HG02840 (cell line): ENCODE data around the gene CIRBP.
A peak's percentile ranks its signal among the peaks of the same experiment; 100 is the strongest.

Experiments
- ATAC-seq: cut with Tn5 transposase; IDR thresholded peaks from one replicate; pipeline ENCODE4 v1.9.1; 2021; ENCODE audit warnings: mild to moderate bottlenecking, moderate library complexity, moderate number of reproducible peaks; ENCODE audit not compliant: unreplicated experiment, low FRiP score

CIRBP gene

DNA sequence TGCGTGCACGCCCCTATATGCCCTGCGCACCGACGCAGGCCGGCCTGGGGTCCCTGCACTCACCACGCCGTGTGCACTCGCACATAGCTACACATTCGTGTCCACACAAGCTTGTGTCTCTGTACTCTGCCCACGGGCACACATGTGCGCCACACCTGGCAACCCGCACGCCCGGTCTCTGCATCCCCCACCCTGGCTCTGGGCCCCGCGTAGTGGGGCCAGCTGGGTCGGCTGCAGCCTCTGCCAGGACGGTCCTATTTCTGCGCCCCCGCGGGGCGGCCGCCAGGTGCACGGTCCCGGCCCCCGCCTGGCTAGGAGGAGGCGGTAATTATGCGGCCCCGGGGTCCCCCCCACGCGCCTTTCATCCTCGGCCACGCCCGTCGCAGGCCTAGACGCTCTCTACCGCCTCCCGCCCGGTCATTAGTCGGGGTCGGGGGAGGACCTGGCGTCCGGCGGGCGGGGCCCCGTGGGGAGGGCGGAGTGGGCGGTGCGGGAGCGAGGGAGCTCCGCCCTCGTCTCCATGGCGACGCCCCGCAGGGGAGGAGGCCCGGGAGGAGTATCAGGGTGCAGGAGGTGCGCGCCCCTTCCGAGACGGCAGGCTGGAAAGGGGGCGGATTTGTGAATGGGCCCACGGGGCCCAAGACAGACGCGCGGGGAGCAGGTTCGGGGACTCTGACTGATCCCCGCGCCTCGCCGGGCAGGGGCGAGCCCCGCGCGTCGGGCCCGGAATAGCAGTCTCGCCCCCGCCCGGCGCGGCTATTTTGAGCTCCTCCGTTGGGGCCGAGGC is 2.8 kb upstream of the CIRBP start:
- ATAC-seq = peak; percentile 25

DNA sequence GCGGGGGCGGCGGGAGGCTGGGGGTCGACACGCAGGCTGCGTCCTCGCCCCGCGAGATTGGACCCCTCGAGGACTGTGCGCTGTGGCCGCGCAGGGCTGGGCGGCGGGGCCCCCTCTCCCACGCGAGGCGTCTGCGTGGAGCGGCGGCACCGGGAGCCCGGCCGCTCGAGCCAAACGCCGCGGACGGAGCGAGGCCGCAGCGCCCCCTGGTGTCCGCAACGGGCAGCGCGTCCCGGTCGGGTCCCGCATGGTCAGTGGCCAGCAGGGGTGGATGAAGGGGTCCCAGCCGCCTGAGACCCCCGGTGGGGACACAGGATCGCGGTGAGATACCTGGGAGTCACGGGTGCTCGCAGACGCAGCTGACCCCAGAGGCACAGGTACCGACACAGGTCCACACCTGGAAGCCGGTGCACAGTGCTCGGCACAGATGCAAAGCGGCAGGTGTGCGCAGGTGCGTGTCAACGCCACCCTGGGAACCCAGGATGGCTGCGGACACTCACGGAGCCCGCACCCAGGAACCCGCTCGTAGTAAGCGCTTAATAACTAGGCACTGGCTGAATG is 2.1 kb upstream of the CIRBP start:
- ATAC-seq = peak; percentile 9

DNA sequence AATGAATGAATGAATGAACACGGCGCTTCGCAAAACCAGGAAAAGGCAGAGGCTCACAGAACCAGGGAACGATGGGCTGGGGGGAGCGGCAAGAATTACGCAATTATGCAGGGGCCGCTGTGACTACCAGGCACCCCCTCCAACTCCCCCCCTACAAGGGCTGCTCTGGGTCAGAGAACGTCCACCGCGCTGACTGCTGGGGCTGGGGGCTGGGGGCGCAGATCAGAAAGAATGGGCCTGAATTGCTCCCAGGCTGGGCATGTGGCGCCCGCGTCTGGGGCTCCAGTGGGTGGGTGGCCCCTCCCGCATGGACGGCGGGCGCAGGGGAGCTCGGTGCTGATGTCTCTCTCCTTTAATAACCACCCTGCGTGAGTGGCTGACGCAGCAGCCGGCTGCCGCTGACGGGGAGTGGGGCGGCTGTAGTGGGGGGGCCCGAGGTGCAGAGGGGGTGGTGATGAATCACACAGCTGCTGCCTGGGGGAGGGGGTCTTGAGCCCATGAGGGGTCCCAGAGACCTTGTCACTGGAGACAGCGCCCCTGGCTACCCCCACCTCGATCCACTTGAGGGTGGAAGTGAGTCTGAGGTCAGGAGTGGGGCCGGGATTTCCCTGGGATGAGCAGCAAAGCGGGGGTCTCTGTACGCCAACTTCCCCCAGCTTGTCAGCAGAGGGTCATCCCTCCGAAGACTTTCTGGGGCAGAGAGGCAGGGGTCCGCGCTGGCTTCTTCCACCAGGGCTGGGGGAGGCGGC is 1.5 kb upstream of the CIRBP start:
- ATAC-seq = no peak

DNA sequence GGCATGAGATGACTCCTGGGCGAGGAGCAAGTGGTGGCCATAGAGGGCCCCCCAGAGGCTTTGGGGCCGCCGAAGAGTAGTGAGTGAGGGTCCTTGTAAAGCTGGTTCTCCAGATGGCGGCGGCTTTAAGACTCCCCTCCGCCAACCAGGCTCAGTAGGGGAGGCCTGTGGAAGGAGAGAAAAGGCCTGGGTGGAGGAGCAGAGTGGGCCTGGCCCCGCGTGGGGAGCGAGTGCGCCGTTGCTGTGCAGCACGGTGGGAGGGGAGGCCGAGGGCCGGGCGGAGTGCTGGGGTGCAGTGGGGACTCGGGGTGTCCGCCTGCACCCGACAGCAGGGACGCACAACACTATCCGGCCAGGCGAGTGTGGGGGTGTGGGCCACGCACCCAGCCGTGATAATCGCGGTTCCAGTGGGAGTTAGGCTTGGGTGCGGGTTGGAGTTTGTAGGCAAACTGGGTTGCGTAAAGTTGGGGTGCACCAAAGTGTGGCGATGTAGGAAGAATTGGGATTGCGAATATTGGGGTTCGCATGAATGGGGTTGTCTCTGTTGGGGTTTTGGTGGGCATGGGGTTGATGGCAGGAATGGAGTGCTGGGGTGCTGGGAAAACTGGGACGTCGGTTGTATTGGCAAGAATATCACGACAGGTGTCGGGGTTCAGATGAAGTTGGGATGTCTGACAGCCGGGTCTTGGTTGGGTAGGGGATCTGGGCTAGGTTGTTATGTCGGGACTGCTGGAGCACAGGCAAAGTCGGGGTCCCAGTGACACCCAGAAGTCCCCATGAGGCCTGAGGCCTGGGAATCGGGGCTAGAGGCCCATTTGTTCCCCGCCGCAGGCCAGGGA is 687 bp upstream of the CIRBP start:
- ATAC-seq = no peak

DNA sequence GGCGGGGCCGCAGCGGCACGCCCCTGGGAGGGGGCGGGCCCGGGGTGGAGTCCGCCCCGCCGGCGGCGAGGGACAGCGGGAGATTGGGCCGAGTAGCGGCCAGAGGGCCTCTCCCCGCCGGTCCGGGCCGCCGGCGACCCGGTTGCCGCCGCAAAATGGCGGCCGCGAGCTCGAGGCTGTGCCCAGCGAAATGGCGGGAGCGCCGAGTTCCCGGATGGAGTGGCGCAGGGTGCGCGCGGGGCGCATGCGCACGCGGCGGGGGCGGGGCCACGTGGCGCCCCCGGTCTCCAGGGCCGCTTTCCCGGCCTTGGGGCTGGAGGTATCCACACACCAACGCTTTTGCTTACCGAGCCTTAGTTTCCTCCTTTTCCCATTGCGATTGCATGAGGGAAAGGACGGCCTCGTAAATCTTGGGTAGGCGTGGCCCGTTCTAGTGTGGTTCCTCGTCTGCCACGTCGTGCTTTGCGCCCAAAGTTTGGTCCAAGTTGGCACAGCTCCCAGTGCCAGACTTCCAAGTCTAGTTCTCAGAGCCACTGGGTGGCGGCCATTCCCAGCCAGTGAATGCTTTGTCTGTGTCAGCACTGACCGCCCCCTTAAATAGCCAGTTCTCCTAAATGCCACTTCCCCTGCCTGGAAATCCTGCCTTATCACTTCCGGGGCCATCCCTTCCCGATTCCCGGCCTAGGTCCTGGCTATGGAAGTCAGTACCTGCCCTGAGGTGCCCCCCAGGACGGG is 513 bp downstream of the CIRBP start:
- ATAC-seq = peak; percentile 32

DNA sequence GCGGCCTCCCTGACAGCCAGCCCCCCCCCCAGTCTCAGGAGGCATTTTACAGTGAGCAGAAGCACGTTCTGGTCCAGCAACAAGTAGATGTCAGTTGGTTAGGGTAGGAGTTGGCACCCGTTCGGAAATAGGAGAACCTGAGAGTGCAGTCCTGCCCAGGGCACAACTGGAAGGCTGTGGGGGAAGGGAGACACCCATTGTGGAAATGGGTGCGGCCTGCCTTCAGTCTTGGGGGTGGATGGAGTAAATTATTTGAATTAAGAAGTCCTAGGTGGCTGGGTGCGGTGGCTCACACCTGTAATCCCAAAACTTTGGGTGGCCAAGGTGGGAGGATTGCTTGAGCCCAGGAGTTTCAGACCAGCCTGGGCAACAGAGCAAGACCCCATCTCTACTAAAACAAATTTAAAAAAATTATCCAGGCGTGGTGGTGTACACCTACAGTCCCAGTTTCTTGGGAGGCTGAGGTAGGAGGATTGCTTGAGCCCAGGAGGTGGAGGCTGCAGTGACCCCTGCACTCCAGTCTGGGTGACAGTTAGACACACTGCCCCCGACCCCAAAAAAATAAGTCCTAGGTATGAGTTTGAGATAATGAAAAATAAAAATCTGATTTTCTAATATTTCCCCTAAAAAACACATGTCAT is 1.2 kb downstream of the CIRBP start:
- no peak for ATAC-seq

DNA sequence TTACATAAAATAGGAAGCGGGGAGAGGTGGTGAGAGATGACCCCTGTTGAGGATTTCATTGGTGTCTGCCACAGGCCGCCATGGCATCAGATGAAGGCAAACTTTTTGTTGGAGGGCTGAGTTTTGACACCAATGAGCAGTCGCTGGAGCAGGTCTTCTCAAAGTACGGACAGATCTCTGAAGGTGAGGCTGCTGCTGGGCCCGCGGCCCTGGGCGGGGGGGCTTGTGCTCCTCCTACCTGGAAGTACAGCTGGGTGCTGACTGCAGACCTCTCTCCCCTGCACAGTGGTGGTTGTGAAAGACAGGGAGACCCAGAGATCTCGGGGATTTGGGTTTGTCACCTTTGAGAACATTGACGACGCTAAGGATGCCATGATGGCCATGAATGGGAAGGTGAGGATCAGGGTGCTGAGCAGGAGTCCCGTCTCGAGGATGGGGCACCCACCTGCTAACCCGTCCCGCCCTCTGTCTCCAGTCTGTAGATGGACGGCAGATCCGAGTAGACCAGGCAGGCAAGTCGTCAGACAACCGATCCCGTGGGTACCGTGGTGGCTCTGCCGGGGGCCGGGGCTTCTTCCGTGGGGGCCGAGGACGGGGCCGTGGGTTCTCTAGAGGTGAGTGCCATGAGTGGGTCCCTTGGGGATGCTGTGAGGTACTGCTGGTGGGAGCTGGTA is 1.9 kb downstream of the CIRBP start:
- no peak for ATAC-seq

DNA sequence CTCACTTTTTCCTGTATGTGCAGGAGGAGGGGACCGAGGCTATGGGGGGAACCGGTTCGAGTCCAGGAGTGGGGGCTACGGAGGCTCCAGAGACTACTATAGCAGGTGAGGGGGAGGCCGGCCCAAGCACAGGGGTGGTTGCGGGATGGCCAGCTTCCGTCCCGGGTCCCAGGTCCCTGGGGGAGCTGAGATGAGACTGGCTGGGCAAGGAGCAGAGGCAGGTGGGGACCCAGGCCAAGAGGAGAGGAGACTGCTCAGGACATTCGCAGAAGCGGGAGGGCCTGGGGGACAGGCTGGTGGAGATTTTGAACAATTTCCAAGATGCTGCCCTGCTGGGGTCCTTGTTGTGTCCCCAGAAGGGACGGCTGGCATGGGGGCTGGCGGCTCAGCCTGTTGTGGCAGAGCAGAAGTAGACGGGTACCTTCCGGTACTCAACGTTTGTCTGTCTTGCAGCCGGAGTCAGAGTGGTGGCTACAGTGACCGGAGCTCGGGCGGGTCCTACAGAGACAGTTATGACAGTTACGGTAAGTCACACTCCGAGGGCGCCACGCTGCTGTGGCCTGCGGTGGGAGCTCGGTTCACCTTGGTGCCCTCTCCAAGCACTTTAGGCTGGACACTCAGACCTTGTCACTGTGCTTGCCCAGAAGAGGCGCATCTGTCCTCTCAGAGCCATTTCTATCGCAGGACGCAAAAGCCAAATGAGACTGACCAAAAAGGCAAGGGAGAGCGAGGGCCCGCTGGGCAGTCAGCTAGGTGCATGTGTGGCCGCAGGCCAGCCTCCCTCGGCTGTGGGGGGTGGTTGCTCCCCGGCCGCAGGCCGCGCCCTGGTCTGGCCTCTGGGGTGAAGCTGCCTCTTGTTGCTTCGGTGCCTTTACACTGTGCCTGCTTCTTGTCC is 2.6 kb downstream of the CIRBP start:
- no peak for ATAC-seq

DNA sequence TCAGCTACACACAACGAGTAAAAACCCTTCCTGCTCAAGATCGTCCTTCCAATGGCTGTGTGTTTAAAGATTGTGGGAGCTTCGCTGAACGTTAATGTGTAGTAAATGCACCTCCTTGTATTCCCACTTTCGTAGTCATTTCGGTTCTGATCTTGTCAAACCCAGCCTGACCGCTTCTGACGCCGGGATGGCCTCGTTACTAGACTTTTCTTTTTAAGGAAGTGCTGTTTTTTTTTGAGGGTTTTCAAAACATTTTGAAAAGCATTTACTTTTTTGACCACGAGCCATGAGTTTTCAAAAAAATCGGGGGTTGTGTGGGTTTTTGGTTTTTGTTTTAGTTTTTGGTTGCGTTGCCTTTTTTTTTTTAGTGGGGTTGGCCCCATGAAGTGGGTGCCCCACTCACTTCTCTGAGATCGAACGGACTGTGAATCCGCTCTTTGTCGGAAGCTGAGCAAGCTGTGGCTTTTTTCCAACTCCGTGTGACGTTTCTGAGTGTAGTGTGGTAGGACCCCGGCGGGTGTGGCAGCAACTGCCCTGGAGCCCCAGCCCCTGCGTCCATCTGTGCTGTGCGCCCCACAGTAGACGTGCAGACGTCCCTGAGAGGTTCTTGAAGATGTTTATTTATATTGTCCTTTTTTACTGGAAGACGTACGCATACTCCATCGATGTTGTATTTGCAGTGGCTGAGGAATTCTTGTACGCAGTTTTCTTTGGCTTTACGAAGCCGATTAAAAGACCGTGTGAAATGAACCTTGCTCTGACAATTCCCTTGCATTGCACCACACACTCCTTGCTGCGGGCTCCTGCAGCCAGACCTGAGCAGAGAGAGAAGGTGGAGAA is 3.5 kb downstream of the CIRBP start:
- no peak for ATAC-seq

DNA sequence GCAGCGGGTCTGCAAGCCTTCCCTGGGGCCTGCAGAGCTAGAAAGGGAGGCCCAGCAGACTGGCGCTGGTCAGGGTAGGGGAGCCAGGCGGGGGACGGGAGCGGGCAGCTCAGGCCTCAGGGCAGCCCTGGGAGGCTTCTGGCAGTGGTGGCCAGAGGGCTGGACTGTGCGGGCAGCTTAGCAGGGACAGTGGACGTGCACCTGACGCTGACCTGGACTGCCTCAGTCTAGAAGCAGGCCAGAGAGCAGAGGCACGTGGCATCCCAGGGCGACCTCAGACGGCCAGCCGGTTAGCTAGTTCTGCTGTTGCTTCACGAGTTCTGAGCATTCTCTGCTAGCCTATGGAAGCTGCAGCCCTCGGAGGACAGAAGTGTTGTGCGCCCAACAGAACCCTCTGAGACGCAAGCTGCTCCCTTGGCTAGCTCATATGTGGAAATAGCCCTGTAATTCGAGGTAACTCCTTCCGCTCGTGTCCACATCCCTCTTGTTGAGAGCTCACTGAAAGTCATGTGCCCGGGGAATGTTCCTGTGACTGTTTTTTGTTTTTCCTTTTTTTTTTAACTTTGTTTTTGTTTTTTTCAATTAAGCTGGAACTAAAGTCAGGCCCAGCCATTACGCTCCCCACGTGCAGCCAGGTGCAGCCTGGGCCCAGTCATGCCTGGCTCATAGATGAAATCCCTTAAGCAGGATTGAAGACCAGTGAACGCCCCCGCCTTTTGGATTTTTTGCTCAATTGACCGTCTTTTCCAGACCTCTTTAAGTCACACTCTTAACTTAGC is 4.3 kb downstream of the CIRBP start:
- ATAC-seq = no peak

DNA sequence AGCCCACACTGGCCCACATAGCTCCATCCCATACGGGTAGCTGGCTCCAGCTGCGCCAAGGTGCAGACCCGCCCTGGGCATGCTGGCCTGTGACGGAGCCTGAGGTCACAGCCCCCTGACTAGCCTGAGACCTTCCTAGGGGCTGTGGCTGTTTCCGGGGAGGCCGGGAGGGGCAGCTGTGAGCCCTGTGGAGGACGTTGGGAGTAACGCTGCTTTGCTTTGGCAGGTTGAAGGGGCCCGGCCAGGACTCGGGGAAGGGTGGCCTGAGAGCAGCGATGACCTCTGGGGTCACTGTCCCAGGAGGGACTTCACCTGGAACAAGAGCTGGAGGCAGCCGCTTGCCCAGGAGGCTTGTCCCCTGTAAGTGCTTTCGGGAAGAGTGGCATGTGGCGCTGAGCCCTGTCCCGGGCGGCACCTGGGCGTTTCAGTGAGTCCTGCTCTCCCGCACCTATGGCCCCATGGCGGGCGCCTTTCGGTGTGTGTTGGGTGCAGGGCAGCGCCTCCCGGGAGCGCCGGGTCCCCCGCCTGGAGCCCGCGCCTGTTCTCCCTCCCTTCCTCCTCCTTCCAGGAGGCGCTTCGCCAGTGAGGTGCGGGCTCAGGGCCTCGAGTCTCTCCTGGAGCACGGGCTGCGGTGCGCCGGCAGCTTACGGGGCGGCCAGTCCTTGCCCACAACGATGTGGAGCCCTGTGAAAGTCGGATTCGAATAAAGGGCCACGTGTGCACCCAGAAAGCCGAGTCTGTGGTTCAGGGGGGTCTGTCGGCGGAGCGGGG is 5.1 kb downstream of the CIRBP start:
- ATAC-seq = no peak

DNA sequence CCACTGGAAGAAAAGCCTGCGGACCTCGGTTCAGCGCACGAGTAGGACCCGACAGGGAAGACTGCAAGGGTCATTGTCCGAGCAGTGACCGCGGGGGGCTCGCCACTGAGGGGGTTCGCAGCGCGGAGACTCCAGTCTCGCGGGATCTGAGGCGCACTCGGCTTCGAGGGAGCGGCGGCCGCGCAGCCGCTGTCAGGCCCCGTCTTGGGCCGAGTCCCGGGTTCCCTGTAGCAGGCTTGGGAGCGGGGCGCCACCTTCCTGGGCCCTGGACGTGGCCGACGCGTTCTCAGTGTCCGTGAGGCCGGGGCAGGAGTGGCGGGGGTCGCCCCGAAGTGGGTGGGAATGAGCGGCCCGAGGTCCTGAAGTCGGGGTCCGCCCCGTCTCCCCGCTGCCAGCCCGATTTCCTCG is 5.7 kb downstream of the CIRBP start:
- ATAC-seq = no peak

DNA sequence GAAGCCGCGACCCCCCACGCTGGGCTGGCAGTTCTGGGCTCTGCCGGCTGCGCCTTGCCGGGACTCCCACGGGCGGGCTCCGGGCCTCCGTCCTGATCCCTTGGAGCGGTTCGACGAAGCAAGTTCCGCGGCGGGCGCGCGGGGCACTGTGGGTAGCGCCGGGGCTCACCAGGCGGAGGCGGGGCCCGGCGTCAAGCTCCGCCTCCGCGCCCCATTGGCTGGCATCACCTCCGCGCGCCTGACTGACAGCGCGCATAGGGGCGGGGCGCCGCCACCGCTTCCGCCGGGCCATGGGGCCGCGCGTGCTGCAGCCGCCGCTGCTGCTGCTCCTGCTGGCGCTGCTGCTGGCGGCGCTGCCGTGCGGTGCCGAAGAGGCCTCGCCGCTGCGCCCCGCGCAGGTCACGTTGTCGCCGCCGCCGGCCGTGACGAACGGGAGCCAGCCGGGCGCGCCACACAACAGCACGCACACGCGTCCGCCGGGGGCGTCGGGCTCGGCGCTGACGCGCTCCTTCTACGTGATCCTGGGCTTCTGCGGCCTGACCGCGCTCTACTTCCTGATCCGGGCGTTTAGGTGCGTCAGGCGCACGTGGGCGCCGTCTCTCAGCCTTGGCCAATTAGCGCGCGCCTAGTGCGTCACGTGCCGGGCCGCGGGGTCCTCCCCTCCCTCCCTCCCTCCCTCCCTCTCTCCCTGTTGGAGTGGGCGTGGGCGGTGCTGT is 6.3 kb downstream of the CIRBP start, which contains the start of gene FAM174C:
Gene FAM174C, plus strand, starts transcription at position 271 of the 716 bp plus-strand sequence. Its CDS starts 20 bp downstream, at position 291.
- peak; percentile 78 for ATAC-seq

DNA sequence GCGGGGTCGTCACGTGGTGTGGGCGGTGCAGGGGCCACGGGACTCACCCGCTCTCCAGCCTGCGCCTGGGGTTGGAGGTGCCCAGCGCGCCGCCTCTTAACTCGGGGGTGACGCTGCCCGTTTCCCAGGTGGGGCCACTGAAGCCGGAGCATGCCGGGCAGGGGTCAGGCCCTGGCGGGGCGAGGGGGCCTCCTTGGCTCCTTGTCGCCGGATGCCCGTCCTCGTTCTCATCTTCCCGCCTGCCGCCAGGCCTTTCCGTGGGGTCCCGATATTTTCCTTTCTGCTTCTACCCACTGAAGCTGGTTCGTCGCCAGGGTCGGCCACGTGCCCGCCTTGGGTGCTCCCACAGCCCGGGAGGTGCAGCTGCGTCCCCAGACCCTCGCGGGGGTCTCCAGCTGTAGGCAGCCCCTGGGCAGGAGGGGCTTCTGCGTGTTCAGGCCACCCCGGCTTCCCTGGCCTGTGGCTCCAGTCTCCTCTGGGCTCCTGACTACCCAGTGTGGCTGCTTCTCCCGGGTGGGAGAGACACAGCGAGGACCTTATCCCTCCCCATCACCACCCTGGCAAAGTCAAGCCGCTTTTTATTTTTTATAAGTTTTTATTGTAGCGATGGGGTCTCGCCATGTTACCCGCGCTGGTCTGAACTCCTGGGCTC is 7.0 kb downstream of the CIRBP start:
- peak; percentile 0 for ATAC-seq
